K562 (cell line): ENCODE data around the gene PLS1. TPM values are rescaled to one million over a fixed set of nuclear protein-coding genes. Genes with fewer than 3 reads are reported as not detected.
A peak's percentile ranks its signal among the peaks of the same experiment; 100 is the strongest.

Experiments
- ATAC-seq: fragments of 200-7000 bp; cut with Tn5 transposase; 3 replicates; pipeline ENCODE4 v1.9.1; 2020; ENCODE audit warnings: moderate library complexity
- BruUV-seq: library from RNA; stranded (reverse); fragments of 400-500 nt; replicated peaks from 2 replicates; lab custom pipeline; 2021; lab: Mats Ljungman, UMichigan
- CTCF ChIA-PET: fragments of 300-600 bp; formaldehyde crosslinking; extraction: SDS; loops from one replicate; lab custom pipeline; 2021; ENCODE audit warnings: low intra/inter-chr PET ratio; lab: Yijun Ruan, JAX
- POLR2A ChIA-PET: fragments of 300-600, 350-650 bp; sonication (Branson Sonifier 250); formaldehyde crosslinking; extraction: SDS; loops from one replicate; lab custom pipeline; 2021; ENCODE audit warnings: antibody characterized with exemption, inconsistent platforms; lab: Yijun Ruan, JAX
- DNase-seq, 4 experiments: peaks; one replicate each; pipeline versions ENCODE4 v3.0.0 to v3.0.0-alpha.2; 2011 to 2018; ENCODE audit warnings: low spot score in 3 of 4, mixed read lengths in 3 of 4; ENCODE audit errors: extremely low read depth in 1 of 4
- FAIRE-seq: peaks from 2 replicates; lab custom pipeline; 2011; peaks lifted over from hg19 to GRCh38; lab: Jason Lieb, UNC
- H2AFZ ChIP-seq: 2 replicates; pipeline ENCODE4 v1.6.0; 2011; ENCODE audit warnings: low read depth, low read length, control low read depth, inconsistent platforms
- H3K27ac ChIP-seq: fragments of 200-600 bp; 3 replicates; pipeline ENCODE4 v1.8.0; 2011; ENCODE audit warnings: low read depth, mild to moderate bottlenecking, control low read depth, inconsistent platforms, low read length, moderate library complexity, mixed read lengths; ENCODE audit errors: extremely low read depth
- H3K27me3 ChIP-seq, 2 experiments: fragments of 300-600 bp in 1 of 2; 2 replicates in 1 of 2; 3 replicates in 1 of 2; pipeline versions ENCODE4 v1.6.0 to v1.8.0; 2011; ENCODE audit warnings: inconsistent platforms in 2 of 2, low read length in 2 of 2, mild to moderate bottlenecking in 1 of 2, mixed read lengths in 1 of 2, moderate library complexity in 1 of 2; ENCODE audit not compliant: control insufficient read depth in 2 of 2, insufficient read depth in 2 of 2
- H3K36me3 ChIP-seq: fragments of 300-600 bp; 3 replicates; pipeline ENCODE4 v1.8.0; 2011; ENCODE audit warnings: mild to moderate bottlenecking, low read length, inconsistent platforms; ENCODE audit not compliant: control insufficient read depth, insufficient read depth
- H3K4me1 ChIP-seq, 2 experiments: fragments of 200-600 bp in 1 of 2; replicated peaks in 1 of 2; 2 replicates in 1 of 2; 3 replicates in 1 of 2; pipeline versions ENCODE4 v1.5.1 to v1.8.0; 2011; ENCODE audit warnings: inconsistent platforms in 2 of 2, low read length in 2 of 2, mild to moderate bottlenecking in 1 of 2, mixed read lengths in 1 of 2, moderate library complexity in 1 of 2; ENCODE audit not compliant: control insufficient read depth in 2 of 2, insufficient read depth in 2 of 2
- H3K4me2 ChIP-seq: 2 replicates; pipeline ENCODE4 v1.6.1; 2011; ENCODE audit warnings: low read length, control low read depth, inconsistent platforms, mixed read lengths; ENCODE audit not compliant: insufficient read depth
- H3K4me3 ChIP-seq: fragments of 200-600 bp; sonication (generic), shearing (Covaris generic); 2 replicates; pipeline ENCODE4 v1.5.1; 2016; ENCODE audit warnings: control low read depth, inconsistent platforms
- H3K79me2 ChIP-seq: fragments of 200-600 bp; 3 replicates; pipeline ENCODE4 v1.8.0; 2011; ENCODE audit warnings: low read length, inconsistent platforms; ENCODE audit not compliant: control insufficient read depth, insufficient read depth
- H3K9ac ChIP-seq, 2 experiments: 2 replicates each; pipeline versions ENCODE4 v1.6.0 to v1.6.1; 2011; ENCODE audit warnings: low read depth in 2 of 2, low read length in 2 of 2, control low read depth in 1 of 2, inconsistent platforms in 1 of 2, mild to moderate bottlenecking in 1 of 2, mixed read lengths in 1 of 2; ENCODE audit not compliant: insufficient read depth in 1 of 2
- H3K9me1 ChIP-seq: one replicate; pipeline ENCODE4 v1.6.0; 2011; ENCODE audit warnings: inconsistent platforms, mild to moderate bottlenecking, low read length, moderate library complexity; ENCODE audit not compliant: control insufficient read depth, insufficient read depth
- H3K9me3 ChIP-seq: replicated peaks from 2 replicates; pipeline ENCODE4 v1.5.1; 2011; ENCODE audit warnings: low read depth, low read length, inconsistent platforms; ENCODE audit not compliant: control insufficient read depth, insufficient read depth
- H4K20me1 ChIP-seq: replicated peaks from 2 replicates; pipeline ENCODE4 v1.6.1; 2011; ENCODE audit warnings: low read length, inconsistent platforms, mixed read lengths; ENCODE audit not compliant: control insufficient read depth, insufficient read depth
- CBX2 ChIP-seq: fragments of 200-600 bp; sonication (generic); IDR thresholded peaks from one replicate; pipeline ENCODE4 v1.6.1; 2012; ENCODE audit warnings: mild to moderate bottlenecking, low read length, inconsistent platforms; ENCODE audit not compliant: insufficient read depth, poor library complexity, severe bottlenecking
- DNMT1 ChIP-seq: fragments of 450-650 bp; IDR thresholded peaks from 2 replicates; pipeline ENCODE4 v1.6.1; 2016; ENCODE audit warnings: antibody characterized with exemption, mild to moderate bottlenecking
- MAFG ChIP-seq: fragments of 450-650 bp; conservative IDR thresholded peaks from 2 replicates; pipeline ENCODE4 v1.6.1; 2016; ENCODE audit warnings: missing genetic modification characterization, missing compliant biosample characterization
- SAFB ChIP-seq: fragments of 200-400 bp; formaldehyde crosslinking; IDR thresholded peaks from 2 replicates; pipeline ENCODE4 v1.6.1; 2017; ENCODE audit warnings: low read depth, low read length, borderline replicate concordance
- STAG1 ChIP-seq: sonication (generic); formaldehyde crosslinking; IDR thresholded peaks from 2 replicates; pipeline ENCODE4 v1.5.0; 2020; ENCODE audit warnings: missing genetic modification reagents, borderline replicate concordance
- VEZF1 ChIP-seq: fragments of 200-800 bp; sonication (Bioruptor generic); IDR thresholded peaks from 2 replicates; pipeline ENCODE4 v1.6.1; 2017; ENCODE audit warnings: missing genetic modification characterization, missing compliant biosample characterization
- WGBS: fragments of 100-300 bp; shearing (Covaris generic); methylation state at CpG from one replicate; pipeline ENCODE4 v1.1.6; 2016; ENCODE audit warnings: low coverage, mixed read lengths; ENCODE audit not compliant: insufficient coverage; ENCODE audit errors: missing lambda C conversion rate; 5-methylcytosine and 5-hydroxymethylcytosine counted together
- in situ Hi-C: fragments of 300-500 bp; cut with MboI; formaldehyde crosslinking; loops from 4 replicates; pipeline ENCODE4 v1.15.0; 2018; ENCODE audit warnings: inconsistent platforms, mixed read lengths
- intact Hi-C: fragments of 100-400 bp; cut with micrococcal nuclease; formaldehyde crosslinking; loops from 2 replicates; pipeline ENCODE4 v1.14.2; 2022
- polyA plus RNA-seq, 8 experiments: library from polyadenylated mRNA; depleted of rRNA in 4 of 8; stranded (reverse) in 5 of 8; unstranded in 3 of 8; fragments of >200 nt; fragmentation: Nextera tagmentation in 2 of 8; fragmentation: Illumina TruSeq in 1 of 8; extraction: Ambion mirVana in 2 of 8; extraction: Trizol in 1 of 8; gene quantifications; 2 replicates each; pipeline versions ENCODE4 v1.2.1 to v1.2.3, GENCODE V29; 2011 to 2014; ENCODE audit warnings: inconsistent platforms in 1 of 8, missing spikeins in 1 of 8
- total RNA-seq, 7 experiments: library from RNA; depleted of rRNA in 6 of 7; stranded (reverse); fragments of >200 nt in 6 of 7; fragmentation: Illumina TruSeq in 2 of 7; extraction: Trizol in 2 of 7; gene quantifications; 2 replicates each; pipeline versions ENCODE4 v1.2.1 to v1.2.3, GENCODE V29; 2011 to 2021; ENCODE audit warnings: low replicate concordance in 1 of 7
- TF ChIP-seq, protein P1 (sequence below): fragments of 450-650 bp; formaldehyde crosslinking; IDR thresholded peaks from 2 replicates; pipeline ENCODE4 v1.4.0; 2020; ENCODE audit warnings: mild to moderate bottlenecking, mixed read lengths
- TF ChIP-seq, protein P2 (sequence below): fragments of 450-650 bp; IDR thresholded peaks from 2 replicates; pipeline ENCODE4 v1.6.1; 2016; ENCODE audit warnings: borderline replicate concordance

Gene PLS1
- total and polyA plus RNA-seq, 9 of the 15 experiments (the other 6 are each of a cell fraction or from before 2014, with no cell fraction given), result 6.1 to 21.3 (median 13.0) TPM

GRCh38 chr3:142724682-142725356 lies 128.6 kb downstream of the PLS1 start (continued):
- TF ChIP-seq, protein P1, sequence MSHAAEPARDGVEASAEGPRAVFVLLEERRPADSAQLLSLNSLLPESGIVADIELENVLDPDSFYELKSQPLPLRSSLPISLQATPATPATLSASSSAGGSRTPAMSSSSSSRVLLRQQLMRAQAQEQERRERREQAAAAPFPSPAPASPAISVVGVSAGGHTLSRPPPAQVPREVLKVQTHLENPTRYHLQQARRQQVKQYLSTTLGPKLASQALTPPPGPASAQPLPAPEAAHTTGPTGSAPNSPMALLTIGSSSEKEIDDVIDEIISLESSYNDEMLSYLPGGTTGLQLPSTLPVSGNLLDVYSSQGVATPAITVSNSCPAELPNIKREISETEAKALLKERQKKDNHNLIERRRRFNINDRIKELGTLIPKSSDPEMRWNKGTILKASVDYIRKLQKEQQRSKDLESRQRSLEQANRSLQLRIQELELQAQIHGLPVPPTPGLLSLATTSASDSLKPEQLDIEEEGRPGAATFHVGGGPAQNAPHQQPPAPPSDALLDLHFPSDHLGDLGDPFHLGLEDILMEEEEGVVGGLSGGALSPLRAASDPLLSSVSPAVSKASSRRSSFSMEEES, result no peak

GRCh38 chr3:142725357-142725739 lies 129.2 kb downstream of the PLS1 start:
- intact Hi-C loops, result loop anchor here (5.0 kb wide), 1 partner anchor 128 kb away; the partner anchor contains the start of gene PLS1
- 26% methylated on average over 5 of the region's 5 CpGs for WGBS
- TF ChIP-seq VEZF1 (no peak), MAFG (tag) (no peak), CBX2 (peak; percentile 88), SAFB (no peak), DNMT1 (no peak), STAG1 (CRISPR knock-in tag) (no peak)
- TF ChIP-seq, protein P2, sequence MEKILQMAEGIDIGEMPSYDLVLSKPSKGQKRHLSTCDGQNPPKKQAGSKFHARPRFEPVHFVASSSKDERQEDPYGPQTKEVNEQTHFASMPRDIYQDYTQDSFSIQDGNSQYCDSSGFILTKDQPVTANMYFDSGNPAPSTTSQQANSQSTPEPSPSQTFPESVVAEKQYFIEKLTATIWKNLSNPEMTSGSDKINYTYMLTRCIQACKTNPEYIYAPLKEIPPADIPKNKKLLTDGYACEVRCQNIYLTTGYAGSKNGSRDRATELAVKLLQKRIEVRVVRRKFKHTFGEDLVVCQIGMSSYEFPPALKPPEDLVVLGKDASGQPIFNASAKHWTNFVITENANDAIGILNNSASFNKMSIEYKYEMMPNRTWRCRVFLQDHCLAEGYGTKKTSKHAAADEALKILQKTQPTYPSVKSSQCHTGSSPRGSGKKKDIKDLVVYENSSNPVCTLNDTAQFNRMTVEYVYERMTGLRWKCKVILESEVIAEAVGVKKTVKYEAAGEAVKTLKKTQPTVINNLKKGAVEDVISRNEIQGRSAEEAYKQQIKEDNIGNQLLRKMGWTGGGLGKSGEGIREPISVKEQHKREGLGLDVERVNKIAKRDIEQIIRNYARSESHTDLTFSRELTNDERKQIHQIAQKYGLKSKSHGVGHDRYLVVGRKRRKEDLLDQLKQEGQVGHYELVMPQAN, result no peak
- Histone ChIP-seq H3K4me1 (peaks cover 5 to 11% of the 10 kb centered on the region in 2 experiments; a peak in 4 of 5 replicates), H3K79me2 (peaks cover 21% of the 10 kb centered on the region), H3K4me2 (peak overlapping the region; percentile 96), H3K27me3 (no peaks in the 10 kb centered on the region), H3K9ac (peak overlapping the region in 1 of 2 experiments; percentile 64; a peak in 2 of 4 replicates), H4K20me1 (no peaks in the 10 kb centered on the region), H3K4me3 (peak overlapping the region; percentile 90), H3K9me1 (no peaks in the 10 kb centered on the region), H2AFZ (peak overlapping the region; percentile 84), H3K36me3 (no peaks in the 10 kb centered on the region), H3K27ac (peak overlapping the region; percentile 89), H3K9me3 (no peaks in the 10 kb centered on the region)
- DNase-seq (no peak), FAIRE-seq (no peak), ATAC-seq (no peak)
- BruUV-seq, result TSS peak; percentile 49
- ChIA-PET CTCF (no interaction called here), POLR2A (interaction anchor here (0.6 to 2.0 kb wide), 3 partner anchors 128 to 239 kb away, joined by 3 to 11 read pairs (median 3); partner anchors contain the start of gene PLS1)
- in situ Hi-C loops, result no loop called here
